ENCODE data around the gene NABP2. TPM values are rescaled to one million over a fixed set of nuclear protein-coding genes. Genes with fewer than 3 reads are reported as not detected.

Gene NABP2
- polyA plus RNA-seq, 1 donor from 2014 or later = 54.3 TPM

DNA sequence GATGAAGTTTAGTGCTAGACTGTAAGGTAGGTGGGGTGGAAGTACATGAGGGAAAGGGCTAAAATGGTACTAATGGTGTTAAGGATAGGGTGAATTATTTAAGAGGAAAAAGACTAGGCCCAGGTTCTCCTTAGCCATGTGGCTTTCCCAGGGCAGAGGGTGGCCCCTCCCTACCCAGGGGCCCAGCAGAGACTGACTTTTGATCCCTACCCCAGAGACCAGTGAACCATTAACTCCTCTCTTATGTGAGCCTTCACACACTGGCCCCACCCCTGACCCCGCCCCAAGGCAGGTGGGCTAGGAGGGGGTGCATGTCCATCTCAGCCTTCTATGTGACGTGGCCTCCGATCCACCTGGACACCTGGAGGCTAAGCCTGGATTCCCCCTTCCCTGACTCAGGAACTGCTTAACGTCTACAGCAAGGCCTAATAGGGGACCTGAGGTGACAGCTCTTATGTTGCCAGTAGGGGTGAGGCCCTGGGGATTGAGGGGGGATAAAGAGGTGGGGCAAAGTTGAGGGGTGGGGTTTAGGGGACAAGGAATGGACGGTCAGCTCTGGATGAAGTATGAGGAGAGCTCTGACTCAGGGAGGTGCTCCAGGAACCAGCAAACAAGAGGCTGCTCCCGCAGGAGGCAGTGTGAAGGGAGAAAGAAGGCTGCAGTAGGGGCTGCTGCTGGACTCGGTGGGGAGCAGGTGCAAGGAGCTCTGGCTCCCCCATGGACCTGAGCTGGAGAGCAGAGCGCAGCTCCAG, 6.5 kb downstream of the NABP2 start:
- Histone ChIP-seq H4K20me1 (ENCODE audit: insufficient read depth) (no peaks in the 10 kb centered on the region), H3K4me3 (ENCODE audit: low read length) (no peak overlapping the region), H3K27me3 (ENCODE audit: insufficient read depth, low read depth, low read length) (no peaks in the 10 kb centered on the region), H3K27ac (ENCODE audit: low read length) (no peak overlapping the region), H3K9me2 (ENCODE audit: insufficient read depth, low read length) (no peaks in the 10 kb centered on the region), H3K9ac (ENCODE audit: low read length) (no peak overlapping the region), H3K4me2 (ENCODE audit: low read length) (no peak overlapping the region), H2AFZ (ENCODE audit: low read depth, low read length) (no peak overlapping the region), H3K9me3 (ENCODE audit: low read length) (no peaks in the 10 kb centered on the region), H3F3A (ENCODE audit: insufficient read depth, low read length, poor library complexity, severe bottlenecking) (no peaks in the 10 kb centered on the region), H3K79me2 (replicated peaks; ENCODE audit: insufficient read depth, low read length) (no peaks in the 10 kb centered on the region), H3K36me3 (ENCODE audit: insufficient read depth, low read length) (no peaks in the 10 kb centered on the region)
- no peak for TF ChIP-seq EZH2 (IDR thresholded peaks at IDR 0.05; ENCODE audit: borderline replicate concordance, insufficient read depth, low read length, poor library complexity, severe bottlenecking)
- no peak for TF ChIP-seq SMC3 (conservative IDR thresholded peaks at IDR 0.05; ENCODE audit: poor library complexity)
- no peak for TF ChIP-seq TAF1 (IDR thresholded peaks at IDR 0.05; ENCODE audit: low read depth)
- TF ChIP-seq POLR2AphosphoS5 (IDR thresholded peaks at IDR 0.05) = no peak
- TF ChIP-seq, protein P1, sequence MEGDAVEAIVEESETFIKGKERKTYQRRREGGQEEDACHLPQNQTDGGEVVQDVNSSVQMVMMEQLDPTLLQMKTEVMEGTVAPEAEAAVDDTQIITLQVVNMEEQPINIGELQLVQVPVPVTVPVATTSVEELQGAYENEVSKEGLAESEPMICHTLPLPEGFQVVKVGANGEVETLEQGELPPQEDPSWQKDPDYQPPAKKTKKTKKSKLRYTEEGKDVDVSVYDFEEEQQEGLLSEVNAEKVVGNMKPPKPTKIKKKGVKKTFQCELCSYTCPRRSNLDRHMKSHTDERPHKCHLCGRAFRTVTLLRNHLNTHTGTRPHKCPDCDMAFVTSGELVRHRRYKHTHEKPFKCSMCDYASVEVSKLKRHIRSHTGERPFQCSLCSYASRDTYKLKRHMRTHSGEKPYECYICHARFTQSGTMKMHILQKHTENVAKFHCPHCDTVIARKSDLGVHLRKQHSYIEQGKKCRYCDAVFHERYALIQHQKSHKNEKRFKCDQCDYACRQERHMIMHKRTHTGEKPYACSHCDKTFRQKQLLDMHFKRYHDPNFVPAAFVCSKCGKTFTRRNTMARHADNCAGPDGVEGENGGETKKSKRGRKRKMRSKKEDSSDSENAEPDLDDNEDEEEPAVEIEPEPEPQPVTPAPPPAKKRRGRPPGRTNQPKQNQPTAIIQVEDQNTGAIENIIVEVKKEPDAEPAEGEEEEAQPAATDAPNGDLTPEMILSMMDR (IDR thresholded peaks at IDR 0.05; ENCODE audit: poor library complexity, severe bottlenecking) = no peak
- no peak for TF ChIP-seq RAD21 (conservative IDR thresholded peaks at IDR 0.05)
- TF ChIP-seq MXI1 (conservative IDR thresholded peaks at IDR 0.05; ENCODE audit: poor library complexity, severe bottlenecking) = no peak
- TF ChIP-seq EP300 (conservative IDR thresholded peaks at IDR 0.05; ENCODE audit: poor library complexity, severe bottlenecking) = no peak
- TF ChIP-seq, protein P2, sequence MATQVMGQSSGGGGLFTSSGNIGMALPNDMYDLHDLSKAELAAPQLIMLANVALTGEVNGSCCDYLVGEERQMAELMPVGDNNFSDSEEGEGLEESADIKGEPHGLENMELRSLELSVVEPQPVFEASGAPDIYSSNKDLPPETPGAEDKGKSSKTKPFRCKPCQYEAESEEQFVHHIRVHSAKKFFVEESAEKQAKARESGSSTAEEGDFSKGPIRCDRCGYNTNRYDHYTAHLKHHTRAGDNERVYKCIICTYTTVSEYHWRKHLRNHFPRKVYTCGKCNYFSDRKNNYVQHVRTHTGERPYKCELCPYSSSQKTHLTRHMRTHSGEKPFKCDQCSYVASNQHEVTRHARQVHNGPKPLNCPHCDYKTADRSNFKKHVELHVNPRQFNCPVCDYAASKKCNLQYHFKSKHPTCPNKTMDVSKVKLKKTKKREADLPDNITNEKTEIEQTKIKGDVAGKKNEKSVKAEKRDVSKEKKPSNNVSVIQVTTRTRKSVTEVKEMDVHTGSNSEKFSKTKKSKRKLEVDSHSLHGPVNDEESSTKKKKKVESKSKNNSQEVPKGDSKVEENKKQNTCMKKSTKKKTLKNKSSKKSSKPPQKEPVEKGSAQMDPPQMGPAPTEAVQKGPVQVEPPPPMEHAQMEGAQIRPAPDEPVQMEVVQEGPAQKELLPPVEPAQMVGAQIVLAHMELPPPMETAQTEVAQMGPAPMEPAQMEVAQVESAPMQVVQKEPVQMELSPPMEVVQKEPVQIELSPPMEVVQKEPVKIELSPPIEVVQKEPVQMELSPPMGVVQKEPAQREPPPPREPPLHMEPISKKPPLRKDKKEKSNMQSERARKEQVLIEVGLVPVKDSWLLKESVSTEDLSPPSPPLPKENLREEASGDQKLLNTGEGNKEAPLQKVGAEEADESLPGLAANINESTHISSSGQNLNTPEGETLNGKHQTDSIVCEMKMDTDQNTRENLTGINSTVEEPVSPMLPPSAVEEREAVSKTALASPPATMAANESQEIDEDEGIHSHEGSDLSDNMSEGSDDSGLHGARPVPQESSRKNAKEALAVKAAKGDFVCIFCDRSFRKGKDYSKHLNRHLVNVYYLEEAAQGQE (IDR thresholded peaks at IDR 0.05; ENCODE audit: borderline replicate concordance) = no peak

DNA sequence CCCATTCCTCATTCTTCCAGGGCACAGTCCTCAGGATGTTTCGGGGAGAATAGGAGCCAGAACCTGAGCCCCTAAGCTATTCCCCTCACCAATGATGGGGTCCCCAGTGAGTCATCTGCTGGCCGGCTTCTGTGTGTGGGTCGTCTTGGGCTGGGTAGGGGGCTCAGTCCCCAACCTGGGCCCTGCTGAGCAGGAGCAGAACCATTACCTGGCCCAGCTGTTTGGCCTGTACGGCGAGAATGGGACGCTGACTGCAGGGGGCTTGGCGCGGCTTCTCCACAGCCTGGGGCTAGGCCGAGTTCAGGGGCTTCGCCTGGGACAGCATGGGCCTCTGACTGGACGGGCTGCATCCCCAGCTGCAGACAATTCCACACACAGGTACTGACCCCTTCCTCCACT, 7.0 kb downstream of the NABP2 start:
- H4K20me1 ChIP-seq (ENCODE audit: insufficient read depth) = no peaks in the 10 kb centered on the region
- no peaks in the 10 kb centered on the region for H3K79me2 ChIP-seq (replicated peaks; ENCODE audit: insufficient read depth, low read length)
- no peak overlapping the region for H3K4me2 ChIP-seq (ENCODE audit: low read length)
- H3K27me3 ChIP-seq (ENCODE audit: insufficient read depth, low read depth, low read length) = no peaks in the 10 kb centered on the region
- no peak for TF ChIP-seq SMC3 (conservative IDR thresholded peaks at IDR 0.05; ENCODE audit: poor library complexity)
- TF ChIP-seq, protein P1 (IDR thresholded peaks at IDR 0.05; ENCODE audit: poor library complexity, severe bottlenecking) = no peak
- TF ChIP-seq EP300 (conservative IDR thresholded peaks at IDR 0.05; ENCODE audit: poor library complexity, severe bottlenecking) = no peak
- TF ChIP-seq EZH2 (IDR thresholded peaks at IDR 0.05; ENCODE audit: borderline replicate concordance, insufficient read depth, low read length, poor library complexity, severe bottlenecking) = no peak
- no peak for TF ChIP-seq TAF1 (IDR thresholded peaks at IDR 0.05; ENCODE audit: low read depth)
- TF ChIP-seq POLR2AphosphoS5 (IDR thresholded peaks at IDR 0.05) = no peak
- no peak for TF ChIP-seq MXI1 (conservative IDR thresholded peaks at IDR 0.05; ENCODE audit: poor library complexity, severe bottlenecking)
- TF ChIP-seq RAD21 (conservative IDR thresholded peaks at IDR 0.05) = no peak
- TF ChIP-seq, protein P2 (IDR thresholded peaks at IDR 0.05; ENCODE audit: borderline replicate concordance) = no peak
- H3K9me2 ChIP-seq (ENCODE audit: insufficient read depth, low read length) = no peaks in the 10 kb centered on the region
- no peak overlapping the region for H3K27ac ChIP-seq (ENCODE audit: low read length)
- H3K9ac ChIP-seq (ENCODE audit: low read length) = no peak overlapping the region
- no peaks in the 10 kb centered on the region for H3F3A ChIP-seq (ENCODE audit: insufficient read depth, low read length, poor library complexity, severe bottlenecking)
- no peak overlapping the region for H2AFZ ChIP-seq (ENCODE audit: low read depth, low read length)
- H3K36me3 ChIP-seq (ENCODE audit: insufficient read depth, low read length) = no peaks in the 10 kb centered on the region
- no peaks in the 10 kb centered on the region for H3K9me3 ChIP-seq (ENCODE audit: low read length)
- no peak overlapping the region for H3K4me3 ChIP-seq (ENCODE audit: low read length)

All from neural cell (in vitro differentiated cells).